NCI-H2107 treated with DMSO at 0.1 percent for 48 hours (cell line): Measurements from ENCODE around the gene TBX2.

Experiments
- DNase-seq: peaks from one replicate; lab custom pipeline; 2025; ENCODE audit not compliant: unreplicated experiment; lab: John Stamatoyannopoulos, UW

Gene TBX2

DNA sequence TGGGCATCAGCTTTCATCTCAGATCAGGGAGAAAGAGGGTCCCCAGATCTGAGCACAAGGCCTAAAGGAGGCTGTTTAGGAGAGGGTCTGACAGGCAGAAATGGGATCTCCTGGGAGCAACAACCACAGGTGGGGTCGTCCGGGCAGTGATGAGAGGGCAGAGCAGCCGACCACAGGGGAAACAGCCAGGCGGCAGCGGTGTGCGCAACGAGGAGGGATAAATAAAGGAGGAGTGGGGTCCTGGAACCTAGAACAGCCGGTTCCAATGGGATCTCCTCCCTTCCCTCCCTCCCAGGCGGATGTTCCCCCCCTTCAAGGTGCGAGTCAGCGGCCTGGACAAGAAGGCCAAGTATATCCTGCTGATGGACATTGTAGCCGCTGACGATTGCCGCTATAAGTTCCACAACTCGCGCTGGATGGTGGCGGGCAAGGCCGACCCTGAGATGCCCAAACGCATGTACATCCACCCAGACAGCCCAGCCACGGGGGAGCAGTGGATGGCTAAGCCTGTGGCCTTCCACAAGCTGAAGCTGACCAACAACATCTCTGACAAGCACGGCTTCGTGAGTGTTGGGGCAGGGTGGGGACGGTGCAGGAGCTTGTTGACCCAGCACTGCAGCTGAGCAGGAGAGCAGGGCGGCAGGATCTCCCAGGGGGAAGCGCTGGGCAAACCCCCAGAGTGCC, 1.9 kb downstream of the TBX2 start:
- no peak for DNase-seq

- DNase-seq: no peak
Observed at GRCh38 chr17:61402073-61402541, 2.5 kb downstream of the TBX2 start.

- peak; percentile 26 for DNase-seq
Observed at GRCh38 chr17:61402978-61403800, 3.5 kb downstream of the TBX2 start.

- no peak for DNase-seq
Observed at GRCh38 chr17:61403801-61404662, 4.4 kb downstream of the TBX2 start.

DNA sequence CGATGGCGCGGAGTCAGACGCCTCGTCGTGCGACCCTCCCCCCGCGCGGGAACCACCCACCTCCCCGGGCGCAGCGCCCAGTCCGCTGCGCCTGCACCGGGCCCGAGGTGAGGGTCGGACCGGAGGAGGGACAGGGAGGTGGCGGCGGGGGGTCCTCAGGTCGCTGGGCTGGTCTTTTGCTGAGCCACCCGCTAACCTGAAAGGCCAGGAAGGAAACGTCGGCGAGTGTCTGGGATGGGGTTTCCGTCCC, 4.9 kb downstream of the TBX2 start:
- no peak for DNase-seq

DNA sequence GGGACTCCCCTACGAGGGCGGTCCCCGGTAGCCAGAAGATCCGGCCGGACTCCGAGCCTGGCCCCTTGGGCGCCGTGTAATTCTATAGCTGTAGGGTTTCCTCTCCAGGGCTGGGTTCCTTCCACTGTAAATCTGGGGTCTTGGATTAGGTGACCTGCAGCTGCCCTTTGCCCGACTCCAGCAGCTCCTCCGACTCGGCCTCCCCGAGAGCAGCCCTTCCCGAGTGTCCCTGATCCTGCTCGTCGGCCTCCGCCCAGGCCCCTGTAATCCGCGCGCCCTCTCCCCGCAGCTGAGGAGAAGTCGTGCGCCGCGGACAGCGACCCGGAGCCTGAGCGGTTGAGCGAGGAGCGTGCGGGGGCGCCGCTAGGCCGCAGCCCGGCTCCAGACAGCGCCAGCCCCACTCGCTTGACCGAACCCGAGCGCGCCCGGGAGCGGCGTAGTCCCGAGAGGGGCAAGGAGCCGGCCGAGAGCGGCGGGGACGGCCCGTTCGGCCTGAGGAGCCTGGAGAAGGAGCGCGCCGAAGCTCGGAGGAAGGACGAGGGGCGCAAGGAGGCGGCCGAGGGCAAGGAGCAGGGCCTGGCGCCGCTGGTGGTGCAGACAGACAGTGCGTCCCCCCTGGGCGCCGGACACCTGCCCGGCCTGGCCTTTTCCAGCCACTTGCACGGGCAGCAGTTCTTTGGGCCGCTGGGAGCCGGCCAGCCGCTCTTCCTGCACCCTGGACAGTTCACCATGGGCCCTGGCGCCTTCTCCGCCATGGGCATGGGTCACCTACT, 5.5 kb downstream of the TBX2 start:
- no peak for DNase-seq

DNA sequence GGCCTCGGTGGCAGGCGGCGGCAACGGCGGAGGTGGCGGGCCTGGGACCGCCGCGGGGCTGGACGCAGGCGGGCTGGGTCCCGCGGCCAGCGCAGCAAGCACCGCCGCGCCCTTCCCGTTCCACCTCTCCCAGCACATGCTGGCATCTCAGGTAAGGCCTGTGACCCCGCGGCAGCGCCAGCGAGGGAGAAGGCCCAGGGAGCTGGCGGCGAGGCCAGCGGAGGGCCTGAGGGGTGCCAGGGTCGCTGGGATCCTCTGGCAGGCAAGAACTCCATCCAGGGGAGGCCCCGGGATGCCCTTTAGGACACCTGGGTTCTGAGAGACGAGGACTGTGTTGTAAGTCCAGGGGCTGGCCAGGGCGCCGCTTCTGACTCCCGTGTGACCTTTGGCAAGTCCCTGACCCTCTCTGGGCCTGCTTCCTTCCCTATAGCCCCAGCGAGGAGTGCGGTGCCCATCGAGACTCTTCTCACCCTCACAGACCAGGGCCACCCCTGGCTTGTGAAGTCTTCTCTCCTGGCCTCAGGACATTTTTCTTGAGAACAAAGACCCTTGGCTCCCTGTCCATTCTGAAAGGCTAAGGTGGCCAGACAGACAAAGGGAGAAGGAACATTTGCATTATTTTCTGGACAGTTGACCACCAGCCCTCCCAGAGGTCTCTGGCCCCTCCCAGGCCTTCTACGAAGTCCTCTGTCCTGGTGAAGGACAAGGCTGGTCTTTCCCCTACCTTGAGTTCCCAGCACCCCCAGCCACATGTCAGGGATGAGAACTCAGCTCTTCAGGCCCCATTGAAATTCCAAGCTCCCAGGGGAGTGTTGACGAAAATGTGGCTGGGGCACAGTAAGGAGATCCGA, 6.3 kb downstream of the TBX2 start:
- no peak for DNase-seq

DNA sequence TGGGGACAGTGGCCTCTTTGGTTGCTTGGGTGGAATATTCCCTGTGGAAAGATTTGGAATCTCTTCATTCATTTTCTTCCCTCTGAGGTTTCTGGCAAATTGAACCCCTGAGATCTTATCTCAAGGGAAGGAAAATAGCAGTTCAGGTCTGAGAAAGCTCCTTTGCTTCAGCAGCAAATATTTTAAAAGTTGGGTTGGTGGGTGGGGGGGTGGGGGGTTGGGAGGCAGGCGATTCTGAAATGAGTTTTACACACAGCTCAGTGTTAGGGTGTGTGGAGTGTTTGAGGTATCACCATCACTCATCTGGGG, 6.8 kb downstream of the TBX2 start:
- no peak for DNase-seq

DNA sequence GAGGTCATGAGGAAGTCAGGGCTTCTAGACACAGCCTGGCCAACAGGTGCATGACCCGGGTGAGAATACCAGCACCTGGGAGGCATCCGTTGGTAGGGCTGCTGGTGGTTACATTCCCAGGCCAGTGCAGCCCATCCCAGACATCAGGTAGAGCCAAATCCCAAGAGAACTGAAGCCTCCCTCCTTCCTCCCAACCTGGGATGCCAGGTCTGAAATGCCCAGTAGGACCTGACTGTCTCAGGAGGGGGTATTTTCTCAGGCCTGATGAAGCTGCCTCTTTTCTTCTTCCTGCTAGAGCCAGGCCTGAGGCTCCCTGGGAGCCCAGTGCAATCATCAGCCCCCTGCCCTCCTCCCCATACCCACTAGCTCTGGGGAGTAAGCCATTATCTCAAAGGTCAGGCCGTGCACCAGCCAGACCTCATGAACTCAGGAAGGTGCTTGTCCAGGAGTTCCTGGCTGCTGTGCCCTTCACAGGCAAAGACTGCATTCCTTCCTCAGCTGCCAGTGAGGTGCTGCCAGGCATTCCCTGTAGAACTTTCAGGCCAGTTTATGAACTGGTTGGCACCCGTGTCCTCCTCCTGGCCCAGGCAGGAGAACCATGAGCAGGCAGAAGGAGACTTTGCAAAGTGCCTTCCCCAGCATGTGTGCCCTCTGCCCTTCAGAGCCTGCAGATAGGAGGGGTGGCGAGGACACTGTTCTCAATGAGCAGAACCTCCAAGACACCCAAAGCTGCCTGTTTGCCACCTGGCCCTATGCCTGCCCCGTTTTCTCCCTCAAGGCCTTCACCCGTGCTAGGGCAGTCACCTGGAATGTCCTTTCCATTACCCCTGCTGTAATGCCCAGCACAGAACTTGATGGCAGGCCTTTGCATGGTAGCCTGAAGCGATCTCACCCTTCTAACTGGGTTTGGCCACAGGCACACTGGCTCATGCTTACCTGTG, 7.6 kb downstream of the TBX2 start:
- no peak for DNase-seq

DNA sequence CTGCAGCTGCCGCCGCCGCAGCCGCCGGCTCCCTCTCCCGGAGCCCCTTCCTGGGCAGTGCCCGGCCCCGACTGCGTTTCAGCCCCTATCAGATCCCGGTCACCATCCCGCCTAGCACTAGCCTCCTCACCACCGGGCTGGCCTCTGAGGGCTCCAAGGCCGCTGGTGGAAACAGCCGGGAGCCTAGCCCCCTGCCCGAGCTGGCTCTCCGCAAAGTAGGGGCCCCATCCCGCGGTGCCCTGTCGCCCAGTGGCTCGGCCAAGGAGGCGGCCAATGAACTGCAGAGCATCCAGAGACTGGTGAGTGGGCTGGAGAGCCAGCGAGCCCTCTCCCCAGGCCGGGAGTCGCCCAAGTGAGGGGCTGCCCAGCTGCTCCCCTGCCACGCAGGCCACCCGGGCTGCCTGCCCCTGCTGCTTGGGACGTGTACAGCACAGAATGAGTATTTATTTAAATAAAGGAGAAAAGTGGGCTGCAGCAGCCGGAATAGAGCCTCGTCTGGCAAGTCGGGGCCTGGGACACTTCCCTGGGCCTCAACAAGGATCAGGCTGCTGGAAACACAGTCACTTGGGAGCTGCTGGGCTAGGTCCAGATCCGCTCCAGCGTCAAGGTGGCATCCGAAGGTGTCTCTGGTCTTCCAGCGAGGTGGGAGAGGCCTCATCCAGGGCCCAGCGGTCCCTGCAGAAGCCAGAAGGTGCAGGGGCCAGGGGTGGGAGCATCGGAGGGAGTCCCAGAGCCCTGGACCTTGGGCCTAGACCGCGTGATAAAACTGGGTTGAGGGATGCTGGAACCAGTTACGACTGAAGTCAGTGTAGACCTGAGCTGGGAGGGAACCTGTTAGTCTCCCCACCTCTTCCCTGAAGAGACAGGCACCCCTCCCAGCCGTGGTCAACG, 8.8 kb downstream of the TBX2 start:
- DNase-seq: no peak

DNA sequence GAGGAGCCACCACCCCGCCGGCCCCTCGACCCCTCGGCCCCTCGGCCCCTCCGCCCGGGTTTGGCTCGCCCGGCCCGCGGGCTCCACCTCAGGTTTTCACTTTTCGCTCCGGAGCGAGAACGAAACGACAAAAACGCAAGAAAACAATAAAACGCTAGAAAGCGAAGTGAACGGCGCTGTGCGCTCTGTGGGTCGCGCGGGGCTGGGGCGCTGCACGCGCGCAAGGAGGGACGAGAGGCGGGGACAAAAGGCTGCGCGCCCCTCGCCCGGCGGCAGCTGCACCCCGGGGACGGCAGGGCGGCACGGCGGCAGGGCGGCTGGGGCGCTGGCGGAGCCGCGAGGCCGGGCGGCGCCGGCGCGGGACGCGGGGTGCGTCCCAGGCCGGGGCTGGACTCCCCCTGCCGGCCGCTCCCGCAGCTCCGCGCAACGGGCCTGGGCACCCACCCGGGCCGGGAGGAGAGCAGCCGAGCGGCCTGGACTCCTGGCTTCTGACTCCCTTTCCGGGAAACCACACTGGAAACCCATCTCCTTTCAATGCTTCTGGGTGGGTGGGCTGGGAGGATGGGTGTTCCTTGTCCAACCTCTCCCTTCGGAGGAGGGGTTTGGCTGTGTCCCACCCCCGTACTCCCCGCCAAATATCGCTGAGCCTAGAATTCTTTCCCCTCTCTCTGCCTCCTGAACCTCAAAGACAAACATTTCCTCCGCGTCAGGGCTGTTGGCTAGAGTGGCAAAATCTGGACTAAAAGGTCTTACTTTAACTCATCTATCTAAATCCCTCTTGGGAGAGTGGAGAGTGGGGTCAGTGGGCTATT, 9.9 kb downstream of the TBX2 start:
- no peak for DNase-seq

GRCh38 chr17:61410141-61411010, 10.7 kb downstream of the TBX2 start:
- no peak for DNase-seq

DNA sequence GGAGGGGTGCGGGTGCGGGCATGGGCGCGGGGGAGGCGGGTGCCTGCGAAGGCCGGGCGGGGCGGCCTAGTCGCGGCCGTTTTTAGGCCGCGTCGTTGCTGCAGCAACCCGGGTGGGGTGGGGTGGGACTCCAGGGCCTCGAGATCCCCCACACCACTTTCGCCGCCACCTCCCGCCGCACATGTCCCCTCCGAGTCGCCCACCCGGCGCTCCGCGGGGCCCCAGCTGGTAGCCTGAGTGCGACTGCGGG, 11.3 kb downstream of the TBX2 start:
- DNase-seq: no peak

GRCh38 chr17:61411261-61412142, 11.9 kb downstream of the TBX2 start:
- no peak for DNase-seq

DNA sequence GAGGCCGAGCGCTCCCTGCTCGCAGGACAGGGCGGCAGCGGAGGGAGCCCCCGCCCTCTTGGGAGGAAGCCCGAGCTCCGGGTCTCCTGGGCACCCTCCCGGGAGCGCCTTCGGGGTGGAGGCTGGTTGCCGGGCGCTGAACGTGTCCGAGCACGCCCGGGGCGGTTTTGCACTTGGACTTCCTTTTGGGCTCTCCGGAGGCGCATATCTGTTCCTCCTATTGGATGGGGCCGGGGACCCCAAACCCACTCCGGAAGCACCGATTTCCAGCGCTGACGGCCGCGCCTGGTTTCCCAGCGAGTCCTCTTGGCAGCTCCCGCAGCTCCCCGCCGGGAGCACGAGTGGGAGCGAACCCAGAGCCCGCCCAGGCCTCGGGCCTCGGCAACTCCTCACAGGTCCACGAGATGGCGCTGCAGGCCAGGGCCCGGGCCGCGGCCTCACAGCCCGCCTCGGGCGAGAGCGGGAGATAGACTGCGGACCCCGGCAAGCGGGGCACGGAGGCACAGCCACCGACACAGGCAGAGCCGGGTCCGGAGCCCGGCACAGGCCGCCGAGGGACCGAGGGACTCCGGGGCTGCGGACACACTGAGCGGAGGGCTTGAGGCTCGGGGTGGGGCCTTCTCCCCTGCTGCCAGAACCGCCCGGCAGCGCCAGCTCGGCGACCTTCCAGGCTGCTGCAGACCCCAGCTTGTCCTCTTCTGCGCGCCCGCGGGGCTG, 12.7 kb downstream of the TBX2 start:
- DNase-seq: peak; percentile 33
